Liver (tissue), 9 donors: Measurements from ENCODE around the gene TP53I13. TPM values are rescaled to one million over a fixed set of nuclear protein-coding genes. Genes with fewer than 3 reads are reported as not detected.

ENCODE experiments used
- DNase-seq: peaks from one replicate; pipeline ENCODE4 v3.0.0-alpha.2; 2017; ENCODE audit warnings: low spot score
- H3K27ac ChIP-seq, 2 donors: one replicate each; pipeline ENCODE4 v1.7.0; 2013; ENCODE audit warnings: inconsistent platforms in 2 of 2, low read length in 2 of 2, control low read depth in 1 of 2, low read depth in 1 of 2, mild to moderate bottlenecking in 1 of 2
- H3K27me3 ChIP-seq, 4 donors: one replicate each; pipeline versions ENCODE4 v1.6.1 to v1.7.0; 2013; ENCODE audit warnings: low read length in 3 of 4, inconsistent platforms in 1 of 4, mild to moderate bottlenecking in 1 of 4, moderate library complexity in 1 of 4; ENCODE audit not compliant: control insufficient read depth in 4 of 4, insufficient read depth in 4 of 4
- H3K36me3 ChIP-seq, 4 donors: one replicate each; pipeline versions ENCODE4 v1.6.1 to v1.7.0; 2013; ENCODE audit warnings: low read length in 3 of 4, mild to moderate bottlenecking in 3 of 4, low read depth in 1 of 4, moderate library complexity in 1 of 4; ENCODE audit not compliant: control insufficient read depth in 4 of 4, insufficient read depth in 3 of 4
- H3K4me1 ChIP-seq, 4 donors: one replicate each; pipeline versions ENCODE4 v1.6.1 to v1.7.0; 2013; ENCODE audit warnings: low read length in 3 of 4, mild to moderate bottlenecking in 3 of 4, moderate library complexity in 1 of 4; ENCODE audit not compliant: control insufficient read depth in 4 of 4, insufficient read depth in 4 of 4
- H3K4me3 ChIP-seq, 3 donors: one replicate each; pipeline versions ENCODE4 v1.6.1 to v1.7.0; 2013; ENCODE audit warnings: low read length in 3 of 3, control low read depth in 1 of 3, low read depth in 1 of 3, mild to moderate bottlenecking in 1 of 3
- H3K9ac ChIP-seq, 2 donors: one replicate each; pipeline ENCODE4 v1.7.0; 2013; ENCODE audit warnings: low read length in 2 of 2, mild to moderate bottlenecking in 2 of 2, moderate library complexity in 2 of 2, control low read depth in 1 of 2, low read depth in 1 of 2
- H3K9me3 ChIP-seq, 4 donors: one replicate each; pipeline versions ENCODE4 v1.6.1 to v1.7.0; 2013; ENCODE audit warnings: low read length in 3 of 4; ENCODE audit not compliant: control insufficient read depth in 4 of 4
- ATF3 ChIP-seq: IDR thresholded peaks from 2 replicates; pipeline ENCODE4 v1.6.1; 2016; ENCODE audit warnings: antibody characterized with exemption
- EGR1 ChIP-seq, 2 donors: IDR thresholded peaks; 2 replicates each; pipeline ENCODE4 v1.6.1; 2016 to 2018; ENCODE audit warnings: antibody characterized with exemption in 2 of 2, low read depth in 2 of 2
- FOXA2 ChIP-seq: IDR thresholded peaks from 2 replicates; pipeline ENCODE4 v1.6.1; 2016; ENCODE audit warnings: antibody characterized with exemption
- GABPA ChIP-seq, 2 donors: IDR thresholded peaks in 1 of 2; conservative IDR thresholded peaks in 1 of 2; 2 replicates each; pipeline ENCODE4 v1.6.1; 2016; ENCODE audit warnings: antibody characterized with exemption in 2 of 2, mild to moderate bottlenecking in 1 of 2, moderate library complexity in 1 of 2
- HNF4A ChIP-seq, 2 donors: conservative IDR thresholded peaks; 2 replicates each; pipeline ENCODE4 v1.6.1; 2016; ENCODE audit warnings: antibody characterized with exemption in 2 of 2, mild to moderate bottlenecking in 2 of 2
- HNF4G ChIP-seq: IDR thresholded peaks from 2 replicates; pipeline ENCODE4 v1.6.1; 2016; ENCODE audit warnings: antibody characterized with exemption
- JUND ChIP-seq, 2 donors: IDR thresholded peaks; 2 replicates each; pipeline ENCODE4 v1.6.1; 2016; ENCODE audit warnings: antibody characterized with exemption in 2 of 2
- RAD21 ChIP-seq, 2 donors: IDR thresholded peaks; 2 replicates each; pipeline ENCODE4 v1.6.1; 2016; ENCODE audit warnings: antibody characterized with exemption in 2 of 2, mild to moderate bottlenecking in 2 of 2
- SP1 ChIP-seq: IDR thresholded peaks from 2 replicates; pipeline ENCODE4 v1.6.1; 2018; ENCODE audit warnings: antibody characterized with exemption, mild to moderate bottlenecking
- TAF1 ChIP-seq: conservative IDR thresholded peaks from 2 replicates; pipeline ENCODE4 v1.6.1; 2016; ENCODE audit warnings: antibody characterized with exemption, mild to moderate bottlenecking
- YY1 ChIP-seq: IDR thresholded peaks from 2 replicates; pipeline ENCODE4 v1.6.1; 2016; ENCODE audit warnings: antibody characterized with exemption, mild to moderate bottlenecking
- WGBS: extraction: QIAGEN DNeasy Blood & Tissue Kit; methylation state at CpG from one replicate; pipeline ENCODE4 v1.1.7; 2013; 5-methylcytosine and 5-hydroxymethylcytosine counted together
- polyA plus RNA-seq, 2 donors: library from polyadenylated mRNA; stranded (reverse) in 1 of 2; unstranded in 1 of 2; fragments of 200-250 nt in 1 of 2; fragments of >200 nt in 1 of 2; fragmentation: Nextera tagmentation in 1 of 2; extraction: Ambion mirVana in 1 of 2; gene quantifications; one replicate each; pipeline versions ENCODE4 v1.2.1 to v1.2.3, GENCODE V29; 2013 to 2015
- total RNA-seq, 2 donors: library from RNA; depleted of rRNA; stranded (reverse); fragments of >200 nt; gene quantifications; one replicate each; pipeline ENCODE4 v1.2.3, GENCODE V29; 2014
- TF ChIP-seq, protein P1 (sequence below): fragments of 150-350 bp; IDR thresholded peaks from 2 replicates; pipeline ENCODE4 v1.5.1; 2017; ENCODE audit warnings: improper control_type of control experiment, low read depth, low read length; ENCODE audit not compliant: missing input control
- TF ChIP-seq, protein P2 (sequence below): IDR thresholded peaks from 2 replicates; pipeline ENCODE4 v1.6.1; 2016; ENCODE audit warnings: antibody characterized with exemption
- TF ChIP-seq, protein P3 (sequence below): IDR thresholded peaks from 2 replicates; pipeline ENCODE4 v1.6.1; 2016; ENCODE audit warnings: antibody characterized with exemption
- donor health status: healthy.
- donor health status: healthy.
- donor health status: healthy.
- donor health status: healthy.
- donor health status: healthy.

The TP53I13 gene
- total and polyA plus RNA-seq, 4 donors = 12.2 to 42.6 (median 24.5) TPM

GRCh38 chr17:29591737-29592608 is 23.5 kb downstream of the TP53I13 start:
- Histone ChIP-seq H3K4me1 (peaks cover 6 to 61% (median 42%) of the 10 kb centered on the region in 4 donors), H3K4me3 (no peak overlapping the region), H3K27me3 (no peaks in the 10 kb centered on the region), H3K36me3 (no peaks in the 10 kb centered on the region), H3K9ac (no peak overlapping the region), H3K27ac (no peak overlapping the region), H3K9me3 (no peaks in the 10 kb centered on the region)
- peak; percentile 89 for DNase-seq
- TF ChIP-seq, protein P1, sequence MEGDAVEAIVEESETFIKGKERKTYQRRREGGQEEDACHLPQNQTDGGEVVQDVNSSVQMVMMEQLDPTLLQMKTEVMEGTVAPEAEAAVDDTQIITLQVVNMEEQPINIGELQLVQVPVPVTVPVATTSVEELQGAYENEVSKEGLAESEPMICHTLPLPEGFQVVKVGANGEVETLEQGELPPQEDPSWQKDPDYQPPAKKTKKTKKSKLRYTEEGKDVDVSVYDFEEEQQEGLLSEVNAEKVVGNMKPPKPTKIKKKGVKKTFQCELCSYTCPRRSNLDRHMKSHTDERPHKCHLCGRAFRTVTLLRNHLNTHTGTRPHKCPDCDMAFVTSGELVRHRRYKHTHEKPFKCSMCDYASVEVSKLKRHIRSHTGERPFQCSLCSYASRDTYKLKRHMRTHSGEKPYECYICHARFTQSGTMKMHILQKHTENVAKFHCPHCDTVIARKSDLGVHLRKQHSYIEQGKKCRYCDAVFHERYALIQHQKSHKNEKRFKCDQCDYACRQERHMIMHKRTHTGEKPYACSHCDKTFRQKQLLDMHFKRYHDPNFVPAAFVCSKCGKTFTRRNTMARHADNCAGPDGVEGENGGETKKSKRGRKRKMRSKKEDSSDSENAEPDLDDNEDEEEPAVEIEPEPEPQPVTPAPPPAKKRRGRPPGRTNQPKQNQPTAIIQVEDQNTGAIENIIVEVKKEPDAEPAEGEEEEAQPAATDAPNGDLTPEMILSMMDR = peak; percentile 90
- TF ChIP-seq RAD21 (IDR thresholded peaks at IDR 0.05) (peak; percentile 78 to 85), HNF4G (no peak)
- 17% methylated on average over 25 of the region's 25 CpGs for WGBS

DNA sequence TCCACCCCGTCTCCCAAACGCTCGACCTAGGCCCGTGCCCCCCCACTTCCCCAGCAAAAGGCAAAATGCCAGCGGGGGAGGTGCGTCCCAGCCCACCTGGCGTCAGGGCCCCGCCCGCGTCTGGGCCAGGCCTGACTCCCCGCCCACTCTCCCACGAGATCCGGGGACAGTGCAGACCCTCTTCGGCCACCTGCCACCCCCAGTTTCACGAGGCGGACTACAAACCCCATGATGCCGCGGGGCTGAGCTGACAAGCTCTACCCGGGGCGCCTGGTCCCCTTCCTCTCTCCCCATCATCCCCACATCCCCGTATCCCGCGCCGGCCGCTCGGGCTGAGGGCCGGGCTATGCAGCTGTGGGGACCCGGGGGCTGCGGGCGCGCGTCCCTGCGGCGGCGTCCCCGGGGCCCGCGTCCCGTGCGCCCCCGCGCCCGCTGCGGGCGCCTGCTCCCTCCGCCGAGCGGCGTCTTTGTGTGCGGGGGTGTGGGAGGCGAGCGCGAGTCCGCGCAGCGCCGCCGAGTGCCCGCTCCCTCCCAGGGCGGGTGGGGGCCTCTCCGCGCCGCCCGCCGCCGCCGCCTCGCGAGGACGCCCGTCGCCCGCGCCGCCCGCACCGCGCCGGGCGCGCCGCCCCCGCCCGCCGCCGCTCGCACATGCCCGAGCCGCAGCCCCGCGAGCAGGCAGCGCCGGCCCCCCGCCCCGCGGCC is 24.5 kb downstream of the TP53I13 start, which contains the start of gene ANKRD13B:
Gene ANKRD13B (plus strand): TSS at position 283 of the 702 bp plus-strand sequence. CDS start 490 bp downstream, outside the sequence.
- DNase-seq = no peak
- no peak within 1 kb of the TSS for H3K9ac ChIP-seq
- WGBS = under 1% methylated on average over 96 of the region's 96 CpGs
- H3K4me3 ChIP-seq = peak within 1 kb of the TSS; percentile 40 to 77 (median 45)
- no peak within 1 kb of the TSS for H3K27ac ChIP-seq
- TF ChIP-seq GABPA (IDR thresholded peaks at IDR 0.05 in 1 of 2, conservative IDR thresholded peaks at IDR 0.05 in 1 of 2) (no peak), YY1 (no peak), ATF3 (no peak), RAD21 (IDR thresholded peaks at IDR 0.05) (no peak), TAF1 (no peak), HNF4A (conservative IDR thresholded peaks at IDR 0.05) (no peak), FOXA2 (no peak), SP1 (no peak), EGR1 (IDR thresholded peaks at IDR 0.05; ENCODE audit: low read depth in 2 of 2) (no peak), JUND (IDR thresholded peaks at IDR 0.05) (no peak)
- TF ChIP-seq, protein P2, sequence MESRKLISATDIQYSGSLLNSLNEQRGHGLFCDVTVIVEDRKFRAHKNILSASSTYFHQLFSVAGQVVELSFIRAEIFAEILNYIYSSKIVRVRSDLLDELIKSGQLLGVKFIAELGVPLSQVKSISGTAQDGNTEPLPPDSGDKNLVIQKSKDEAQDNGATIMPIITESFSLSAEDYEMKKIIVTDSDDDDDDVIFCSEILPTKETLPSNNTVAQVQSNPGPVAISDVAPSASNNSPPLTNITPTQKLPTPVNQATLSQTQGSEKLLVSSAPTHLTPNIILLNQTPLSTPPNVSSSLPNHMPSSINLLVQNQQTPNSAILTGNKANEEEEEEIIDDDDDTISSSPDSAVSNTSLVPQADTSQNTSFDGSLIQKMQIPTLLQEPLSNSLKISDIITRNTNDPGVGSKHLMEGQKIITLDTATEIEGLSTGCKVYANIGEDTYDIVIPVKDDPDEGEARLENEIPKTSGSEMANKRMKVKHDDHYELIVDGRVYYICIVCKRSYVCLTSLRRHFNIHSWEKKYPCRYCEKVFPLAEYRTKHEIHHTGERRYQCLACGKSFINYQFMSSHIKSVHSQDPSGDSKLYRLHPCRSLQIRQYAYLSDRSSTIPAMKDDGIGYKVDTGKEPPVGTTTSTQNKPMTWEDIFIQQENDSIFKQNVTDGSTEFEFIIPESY = no peak
- TF ChIP-seq, protein P3, sequence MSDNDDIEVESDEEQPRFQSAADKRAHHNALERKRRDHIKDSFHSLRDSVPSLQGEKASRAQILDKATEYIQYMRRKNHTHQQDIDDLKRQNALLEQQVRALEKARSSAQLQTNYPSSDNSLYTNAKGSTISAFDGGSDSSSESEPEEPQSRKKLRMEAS = no peak
- H3K9me3 ChIP-seq = no peaks in the 10 kb centered on the region
- H3K4me1 ChIP-seq = peaks cover 6 to 51% (median 38%) of the 10 kb centered on the region in 4 donors
- no peaks in the 10 kb centered on the region for H3K27me3 ChIP-seq
- no peaks in the 10 kb centered on the region for H3K36me3 ChIP-seq
